Esophagus muscularis mucosa (tissue), 4 donors: ENCODE results near the gene TMCC1. TPM values are rescaled to one million over a fixed set of nuclear protein-coding genes. Genes with fewer than 3 reads are reported as not detected.

Experiments used
- DNase-seq: peaks from one replicate; pipeline ENCODE4 v3.0.0-alpha.2; 2017; ENCODE audit errors: extremely low spot score
- H3K27ac ChIP-seq, 4 donors: fragments of 200-600 bp; sonication (generic); replicated peaks in 1 of 4; 1 replicate in 3 of 4; 2 replicates in 1 of 4; pipeline ENCODE4 v1.5.1; 2016 to 2019; ENCODE audit warnings: mild to moderate bottlenecking in 1 of 4
- H3K27me3 ChIP-seq, 4 donors: fragments of 200-600 bp; sonication (generic); one replicate each; pipeline versions ENCODE4 v1.5.1 to v1.6.0; 2016 to 2019
- H3K36me3 ChIP-seq, 4 donors: fragments of 200-600 bp; sonication (generic); one replicate each; pipeline ENCODE4 v1.5.1; 2016 to 2019
- H3K4me1 ChIP-seq, 4 donors: fragments of 200-600 bp; sonication (generic); one replicate each; pipeline ENCODE4 v1.5.1; 2016 to 2019
- H3K4me3 ChIP-seq, 4 donors: fragments of 200-600 bp; sonication (generic); 1 replicate in 2 of 4; 2 replicates in 2 of 4; pipeline ENCODE4 v1.5.1; 2016 to 2019; ENCODE audit warnings: mild to moderate bottlenecking in 4 of 4, moderate library complexity in 1 of 4
- H3K9me3 ChIP-seq, 4 donors: fragments of 200-600 bp; sonication (generic); 1 replicate in 3 of 4; 2 replicates in 1 of 4; pipeline ENCODE4 v1.5.1; 2016 to 2019
- EP300 ChIP-seq: sonication (generic); formaldehyde crosslinking; IDR thresholded peaks from one replicate; pipeline ENCODE4 v1.6.1; 2017; ENCODE audit warnings: antibody characterized with exemption
- POLR2A ChIP-seq: fragments of 450-650 bp; IDR thresholded peaks from one replicate; pipeline ENCODE4 v1.6.1; 2017; ENCODE audit warnings: antibody characterized with exemption, moderate library complexity, mild to moderate bottlenecking, low read depth
- POLR2AphosphoS5 ChIP-seq, 2 donors: sonication (generic); formaldehyde crosslinking; IDR thresholded peaks; one replicate each; pipeline ENCODE4 v1.6.1; 2017; ENCODE audit warnings: antibody characterized with exemption in 2 of 2
- WGBS: methylation state at CpG from one replicate; pipeline ENCODE4 v1.1.5; 2018; 5-methylcytosine and 5-hydroxymethylcytosine counted together
- intact Hi-C: fragments of 100-400 bp; cut with DNase I; formaldehyde crosslinking; loops from one replicate; pipeline ENCODE4 v1.15.1; 2023
- total RNA-seq, 4 donors: library from RNA; depleted of rRNA; stranded (reverse); fragments of >200 nt; gene quantifications; one replicate each; pipeline versions ENCODE4 v1.1.0 to v1.2.1, GENCODE V29; 2016
- TF ChIP-seq, protein P1 (sequence below), 3 experiments: fragments of 200-600 bp in 2 of 3; fragments of 450-650 bp in 1 of 3; sonication (generic) in 2 of 3; IDR thresholded peaks; one replicate each; pipeline ENCODE4 v1.5.1; 2017 to 2019; ENCODE audit warnings: antibody characterized with exemption in 3 of 3, mild to moderate bottlenecking in 2 of 3, moderate library complexity in 1 of 3

TMCC1 gene
- total RNA-seq, 4 donors from 2014 or later, result 24.5 to 36.2 (median 28.9) TPM

DNA sequence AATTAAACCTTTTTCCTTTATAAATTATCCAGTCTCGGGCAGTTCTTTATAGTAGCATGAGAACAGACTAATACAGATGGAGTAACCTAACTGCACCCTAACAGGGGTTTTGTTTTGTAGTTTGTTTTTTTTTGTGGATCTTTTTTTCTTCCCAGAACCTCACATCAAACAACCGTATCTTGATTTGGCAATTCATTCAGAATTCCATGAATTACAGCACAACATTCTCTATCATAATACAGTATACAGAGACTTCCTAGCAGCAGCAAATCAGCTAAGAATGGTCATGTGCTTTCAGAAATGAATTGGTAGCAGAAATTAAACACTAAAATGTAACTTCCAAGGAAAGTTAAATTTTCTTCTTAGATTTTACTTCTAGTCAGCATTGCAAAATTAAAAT lies 114.6 kb downstream of the TMCC1 start:
- peaks cover 0 to 18% (median 0%) of the 10 kb centered on the region in 4 donors for H3K4me1 ChIP-seq
- H3K27ac ChIP-seq, result no peak overlapping the region
- 73% methylated on average over 2 of the region's 2 CpGs for WGBS
- no peak overlapping the region for H3K4me3 ChIP-seq
- no peak for DNase-seq
- no peaks in the 10 kb centered on the region for H3K27me3 ChIP-seq
- TF ChIP-seq POLR2AphosphoS5 (IDR thresholded peaks at IDR 0.05) (no peak), EP300 (no peak), POLR2A (no peak)
- TF ChIP-seq, protein P1, sequence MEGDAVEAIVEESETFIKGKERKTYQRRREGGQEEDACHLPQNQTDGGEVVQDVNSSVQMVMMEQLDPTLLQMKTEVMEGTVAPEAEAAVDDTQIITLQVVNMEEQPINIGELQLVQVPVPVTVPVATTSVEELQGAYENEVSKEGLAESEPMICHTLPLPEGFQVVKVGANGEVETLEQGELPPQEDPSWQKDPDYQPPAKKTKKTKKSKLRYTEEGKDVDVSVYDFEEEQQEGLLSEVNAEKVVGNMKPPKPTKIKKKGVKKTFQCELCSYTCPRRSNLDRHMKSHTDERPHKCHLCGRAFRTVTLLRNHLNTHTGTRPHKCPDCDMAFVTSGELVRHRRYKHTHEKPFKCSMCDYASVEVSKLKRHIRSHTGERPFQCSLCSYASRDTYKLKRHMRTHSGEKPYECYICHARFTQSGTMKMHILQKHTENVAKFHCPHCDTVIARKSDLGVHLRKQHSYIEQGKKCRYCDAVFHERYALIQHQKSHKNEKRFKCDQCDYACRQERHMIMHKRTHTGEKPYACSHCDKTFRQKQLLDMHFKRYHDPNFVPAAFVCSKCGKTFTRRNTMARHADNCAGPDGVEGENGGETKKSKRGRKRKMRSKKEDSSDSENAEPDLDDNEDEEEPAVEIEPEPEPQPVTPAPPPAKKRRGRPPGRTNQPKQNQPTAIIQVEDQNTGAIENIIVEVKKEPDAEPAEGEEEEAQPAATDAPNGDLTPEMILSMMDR (IDR thresholded peaks at IDR 0.05), result no peak
- H3K36me3 ChIP-seq, result no peaks in the 10 kb centered on the region
- no peaks in the 10 kb centered on the region for H3K9me3 ChIP-seq
- intact Hi-C loops, result no loop called here

DNA sequence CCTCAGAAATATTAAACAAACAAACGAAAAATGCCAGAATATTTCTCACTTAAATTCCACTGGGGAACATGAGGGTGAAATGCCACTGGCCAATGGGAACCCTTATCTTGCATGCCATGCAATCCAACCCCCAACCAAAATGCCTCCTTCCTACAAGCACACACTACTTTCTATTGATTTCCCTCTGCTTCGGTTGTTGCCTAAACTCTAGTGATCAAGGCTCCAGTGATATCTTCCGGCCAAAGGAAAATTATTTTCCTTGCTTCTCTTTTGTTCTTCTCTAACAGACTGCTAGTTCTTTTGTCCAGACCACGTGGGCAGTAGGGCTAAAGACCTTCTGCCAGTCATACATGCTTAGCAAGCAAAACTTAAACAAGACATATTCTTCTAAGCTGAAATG lies 115.7 kb downstream of the TMCC1 start:
- H3K4me1 ChIP-seq, result peaks cover 0 to 18% (median 0%) of the 10 kb centered on the region in 4 donors
- WGBS, result 78% methylated on average over 4 of the region's 4 CpGs
- DNase-seq, result no peak
- no peaks in the 10 kb centered on the region for H3K27me3 ChIP-seq
- no peak for TF ChIP-seq EP300
- TF ChIP-seq, protein P1 (IDR thresholded peaks at IDR 0.05), result no peak
- no peak for TF ChIP-seq POLR2AphosphoS5 (IDR thresholded peaks at IDR 0.05)
- TF ChIP-seq POLR2A, result no peak
- no peak overlapping the region for H3K4me3 ChIP-seq
- no peak overlapping the region for H3K27ac ChIP-seq
- intact Hi-C loops, result no loop called here
- no peaks in the 10 kb centered on the region for H3K9me3 ChIP-seq
- no peaks in the 10 kb centered on the region for H3K36me3 ChIP-seq

DNA sequence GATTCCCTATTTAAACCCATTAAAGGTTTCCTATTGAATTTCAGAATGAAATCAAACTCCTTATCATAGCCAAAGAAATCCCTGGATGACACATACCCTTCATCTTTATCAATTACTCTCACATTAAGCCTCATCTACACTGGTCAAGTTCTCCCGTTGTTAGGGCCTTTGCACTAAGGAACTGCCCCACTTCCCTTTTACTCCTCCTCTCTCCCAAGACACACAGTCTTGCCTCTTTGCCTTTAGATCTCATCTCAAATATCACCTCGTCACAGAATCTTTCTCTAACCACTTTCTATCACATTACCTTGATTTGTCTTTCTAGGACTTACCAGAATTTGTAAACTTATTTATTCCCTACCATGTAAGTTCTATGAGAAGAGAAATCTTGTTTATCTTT lies 117.6 kb downstream of the TMCC1 start:
- intact Hi-C loops, result no loop called here
- no peak for TF ChIP-seq EP300
- DNase-seq, result no peak
- no peaks in the 10 kb centered on the region for H3K27me3 ChIP-seq
- peaks cover 0 to 18% (median 0%) of the 10 kb centered on the region in 4 donors for H3K4me1 ChIP-seq
- no peak overlapping the region for H3K4me3 ChIP-seq
- H3K36me3 ChIP-seq, result no peaks in the 10 kb centered on the region
- 89% methylated on average over 2 of the region's 2 CpGs for WGBS
- no peaks in the 10 kb centered on the region for H3K9me3 ChIP-seq
- H3K27ac ChIP-seq, result no peak overlapping the region

DNA sequence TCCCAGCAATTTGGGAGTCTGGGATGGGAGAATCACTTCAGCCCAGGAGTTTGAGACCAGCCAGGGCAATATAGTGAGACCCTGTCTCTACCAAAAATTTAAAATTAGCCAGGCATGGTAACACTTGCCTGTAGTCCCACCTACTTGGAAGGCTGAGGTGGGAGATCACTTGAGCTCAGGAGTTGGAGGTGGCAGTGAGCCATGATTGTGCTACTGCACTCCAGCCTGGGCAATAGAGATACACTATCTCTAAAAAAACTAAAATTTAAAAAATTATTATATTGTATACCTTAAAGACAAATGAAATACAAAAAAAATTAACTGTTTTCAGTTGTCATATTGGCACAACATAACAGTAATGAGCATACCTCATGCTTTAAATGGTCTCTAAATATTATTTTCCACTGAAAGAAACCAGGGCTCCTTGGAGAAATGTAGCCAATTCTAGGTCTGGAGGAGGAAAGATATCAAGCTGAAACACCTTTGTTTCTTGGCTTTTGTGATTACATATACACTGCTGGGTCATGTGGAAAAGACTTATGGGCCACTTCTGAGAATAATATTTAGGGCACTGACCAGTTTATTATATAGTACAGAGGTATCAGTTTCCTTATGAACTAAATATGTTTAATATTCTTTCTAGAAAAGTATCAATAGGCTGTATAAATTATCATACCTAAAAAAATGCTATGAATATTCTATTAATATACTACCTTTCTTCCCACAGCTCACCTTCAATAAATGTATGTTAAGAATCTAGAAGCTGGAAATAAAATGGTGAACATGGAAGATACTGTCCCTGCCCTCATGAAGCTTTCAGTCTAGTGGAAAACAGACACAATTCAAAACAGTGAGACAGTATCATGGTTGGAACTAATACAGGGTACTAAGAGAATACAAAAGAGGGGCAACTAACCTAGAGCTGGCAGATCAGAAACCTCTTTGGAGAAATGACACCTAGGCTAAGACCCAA lies 119.5 kb downstream of the TMCC1 start:
- no peak for TF ChIP-seq POLR2A
- TF ChIP-seq, protein P1 (IDR thresholded peaks at IDR 0.05), result no peak
- no peak for TF ChIP-seq EP300
- no peak for TF ChIP-seq POLR2AphosphoS5 (IDR thresholded peaks at IDR 0.05)

DNA sequence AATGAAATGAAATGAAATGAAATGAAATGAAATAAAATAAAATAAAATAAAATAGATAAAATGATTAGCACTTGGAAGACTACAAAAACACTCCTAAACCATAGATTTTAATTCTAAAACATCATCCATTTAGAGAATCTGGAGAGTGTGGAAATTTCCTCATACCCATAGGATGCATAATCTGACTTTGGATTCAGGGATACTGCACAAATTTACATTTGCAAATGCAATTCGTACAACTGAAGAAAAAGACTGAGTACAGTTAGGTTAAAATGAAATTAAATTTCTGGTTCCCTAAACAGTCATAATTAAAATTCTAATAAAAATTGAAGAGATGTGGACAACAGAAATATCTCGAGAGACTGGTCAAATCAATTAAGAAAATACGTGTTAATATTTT lies 122.9 kb downstream of the TMCC1 start:
- intact Hi-C loops, result no loop called here
- H3K27ac ChIP-seq, result no peak overlapping the region
- no peak overlapping the region for H3K4me3 ChIP-seq
- TF ChIP-seq POLR2A (no peak), POLR2AphosphoS5 (IDR thresholded peaks at IDR 0.05) (no peak), EP300 (no peak)
- TF ChIP-seq, protein P1 (IDR thresholded peaks at IDR 0.05), result no peak
- H3K36me3 ChIP-seq, result no peaks in the 10 kb centered on the region
- no peak for DNase-seq
- H3K9me3 ChIP-seq, result no peaks in the 10 kb centered on the region
- no peaks in the 10 kb centered on the region for H3K4me1 ChIP-seq
- no peaks in the 10 kb centered on the region for H3K27me3 ChIP-seq
- WGBS, result 95% methylated on average over 3 of the region's 3 CpGs

More for the DNA sequence above, 119.5 kb downstream of the TMCC1 start:
- no peak for DNase-seq
- Histone ChIP-seq H3K27ac (no peak overlapping the region), H3K4me3 (no peak overlapping the region), H3K36me3 (no peaks in the 10 kb centered on the region), H3K4me1 (peaks cover 0 to 16% (median 0%) of the 10 kb centered on the region in 4 donors), H3K9me3 (no peaks in the 10 kb centered on the region), H3K27me3 (no peaks in the 10 kb centered on the region)
- intact Hi-C loops, result no loop called here
